Osteoblast (primary cell): ENCODE measurements around the gene LYPD4. TPM values are rescaled to one million over a fixed set of nuclear protein-coding genes. Genes with fewer than 3 reads are reported as not detected.

Experiments
- DNase-seq: peaks from one replicate; pipeline ENCODE4 v3.0.0; 2011; ENCODE audit warnings: low spot score, mixed read lengths; ENCODE audit not compliant: insufficient read length; ENCODE audit errors: missing footprints
- H2AFZ ChIP-seq: 2 replicates; pipeline ENCODE4 v1.6.0; 2011; ENCODE audit warnings: mild to moderate bottlenecking, low read length
- H3K27ac ChIP-seq: 2 replicates; pipeline ENCODE4 v1.5.1; 2011; ENCODE audit warnings: mild to moderate bottlenecking, low read depth, low read length, moderate library complexity
- H3K27me3 ChIP-seq: 2 replicates; pipeline ENCODE4 v1.6.0; 2012; ENCODE audit warnings: mild to moderate bottlenecking, control low read depth, inconsistent platforms, low read length, moderate library complexity; ENCODE audit not compliant: insufficient read depth
- H3K36me3 ChIP-seq: 2 replicates; pipeline ENCODE4 v1.5.1; 2011; ENCODE audit warnings: mild to moderate bottlenecking, low read length, control low read depth, moderate library complexity; ENCODE audit not compliant: insufficient read depth
- H3K4me1 ChIP-seq: 2 replicates; pipeline ENCODE4 v1.5.1; 2011; ENCODE audit warnings: mild to moderate bottlenecking, low read length, control low read depth, moderate library complexity; ENCODE audit not compliant: insufficient read depth
- H3K4me2 ChIP-seq: 2 replicates; pipeline ENCODE4 v1.6.0; 2011; ENCODE audit warnings: mild to moderate bottlenecking, low read length; ENCODE audit not compliant: insufficient read depth
- H3K4me3 ChIP-seq: fragments of 200-600 bp; sonication (generic); 3 replicates; pipeline ENCODE4 v1.5.1; 2012; ENCODE audit warnings: mild to moderate bottlenecking, low read length, inconsistent platforms; ENCODE audit not compliant: insufficient read depth
- H3K79me2 ChIP-seq: 2 replicates; pipeline ENCODE4 v1.6.0; 2012; ENCODE audit warnings: mild to moderate bottlenecking, low read length, control low read depth, inconsistent platforms; ENCODE audit not compliant: insufficient read depth
- H3K9me3 ChIP-seq: 2 replicates; pipeline ENCODE4 v1.5.1; 2011; ENCODE audit warnings: low read depth, low read length, control low read depth
- H4K20me1 ChIP-seq: 2 replicates; pipeline ENCODE4 v1.6.0; 2012; ENCODE audit warnings: mild to moderate bottlenecking, low read length, control low read depth; ENCODE audit not compliant: insufficient read depth
- CTCF ChIP-seq: IDR thresholded peaks from 2 replicates; pipeline ENCODE4 v1.5.1; 2011; ENCODE audit warnings: mild to moderate bottlenecking, low read depth, low read length, moderate library complexity; ENCODE audit errors: extremely low read depth
- total RNA-seq: library from RNA; depleted of rRNA; stranded (reverse); fragments of >200 nt; gene quantifications from 2 replicates; pipeline ENCODE4 v1.2.3, GENCODE V29; 2012

LYPD4 gene
- total RNA-seq, 1 donor: not detected

GRCh38 chr19:41879670-41880328 lies 35.3 kb upstream of the LYPD4 start:
- no peak overlapping the region for H3K27ac ChIP-seq
- H3K79me2 ChIP-seq: peaks cover 6% of the 10 kb centered on the region
- H3K27me3 ChIP-seq: no peaks in the 10 kb centered on the region
- no peak for TF ChIP-seq CTCF
- no peaks in the 10 kb centered on the region for H3K9me3 ChIP-seq
- H3K36me3 ChIP-seq: no peaks in the 10 kb centered on the region
- no peak overlapping the region for H2AFZ ChIP-seq
- H3K4me1 ChIP-seq: peaks cover 8% of the 10 kb centered on the region
- no peak overlapping the region for H3K4me2 ChIP-seq
- peak; percentile 32 for DNase-seq
- no peak overlapping the region for H3K4me3 ChIP-seq
- H4K20me1 ChIP-seq: no peaks in the 10 kb centered on the region

GRCh38 chr19:41879080-41879479 lies 34.6 kb upstream of the LYPD4 start:
- Histone ChIP-seq H3K27ac (no peak overlapping the region), H3K4me2 (no peak overlapping the region), H2AFZ (no peak overlapping the region), H3K36me3 (no peaks in the 10 kb centered on the region), H4K20me1 (no peaks in the 10 kb centered on the region), H3K79me2 (no peaks in the 10 kb centered on the region), H3K9me3 (no peaks in the 10 kb centered on the region), H3K4me3 (no peak overlapping the region), H3K4me1 (peaks cover 4% of the 10 kb centered on the region), H3K27me3 (no peaks in the 10 kb centered on the region)
- no peak for DNase-seq
- no peak for TF ChIP-seq CTCF

- no peak overlapping the region for H2AFZ ChIP-seq
- no peaks in the 10 kb centered on the region for H4K20me1 ChIP-seq
- no peaks in the 10 kb centered on the region for H3K4me1 ChIP-seq
- no peak for TF ChIP-seq CTCF
- H3K27ac ChIP-seq: no peak overlapping the region
- peak; percentile 65 for DNase-seq
- H3K4me2 ChIP-seq: no peak overlapping the region
- no peaks in the 10 kb centered on the region for H3K9me3 ChIP-seq
- no peak overlapping the region for H3K4me3 ChIP-seq
- no peaks in the 10 kb centered on the region for H3K27me3 ChIP-seq
- no peaks in the 10 kb centered on the region for H3K79me2 ChIP-seq
- no peaks in the 10 kb centered on the region for H3K36me3 ChIP-seq
Observed at GRCh38 chr19:41877916-41878905, 33.7 kb upstream of the LYPD4 start.
